K562 (cell line): ENCODE data around the gene PAQR4. TPM values are rescaled to one million over a fixed set of nuclear protein-coding genes. Genes with fewer than 3 reads are reported as not detected.

Source experiments
- FOXK1 ChIP-seq: sonication (generic); formaldehyde crosslinking; IDR thresholded peaks from 2 replicates; pipeline ENCODE4 v1.8.0; 2022; ENCODE audit warnings: missing genetic modification reagents, mild to moderate bottlenecking, borderline replicate concordance
- MTA3 ChIP-seq: fragments of 450-650 bp; formaldehyde crosslinking; IDR thresholded peaks from 2 replicates; pipeline ENCODE4 v1.6.1; 2017; ENCODE audit warnings: mild to moderate bottlenecking, borderline replicate concordance
- NCOR1 ChIP-seq: fragments of 450-650 bp; IDR thresholded peaks from 2 replicates; pipeline ENCODE4 v1.6.1; 2016; ENCODE audit warnings: mild to moderate bottlenecking, moderate library complexity
- NFXL1 ChIP-seq: fragments of 450-650 bp; formaldehyde crosslinking; IDR thresholded peaks from 2 replicates; pipeline ENCODE4 v1.4.0; 2021; ENCODE audit warnings: mild to moderate bottlenecking
- POLR2H ChIP-seq: IDR thresholded peaks from 2 replicates; pipeline ENCODE4 v1.6.1; 2016; ENCODE audit warnings: missing genetic modification characterization, low read depth, mild to moderate bottlenecking, control low read depth, missing compliant biosample characterization, moderate library complexity
- PYGO2 ChIP-seq: fragments of 450-650 bp; IDR thresholded peaks from 2 replicates; pipeline ENCODE4 v1.6.1; 2016; ENCODE audit warnings: mild to moderate bottlenecking, missing genetic modification characterization, moderate library complexity, missing compliant biosample characterization
- SNRNP70 ChIP-seq: fragments of 200-400 bp; formaldehyde crosslinking; optimal IDR thresholded peaks from 2 replicates; pipeline ENCODE3; 2017; ENCODE audit warnings: low read depth, low read length
- STAT5B ChIP-seq: fragments of 250-450 bp; sonication (Bioruptor Pico); IDR thresholded peaks from 2 replicates; pipeline ENCODE4 v1.8.0; 2021; ENCODE audit warnings: mild to moderate bottlenecking, inconsistent platforms
- TAF1 ChIP-seq: IDR thresholded peaks from 2 replicates; pipeline ENCODE4 v1.6.1; 2011; ENCODE audit warnings: mild to moderate bottlenecking, low read length, moderate library complexity; ENCODE audit not compliant: insufficient read depth, control insufficient read depth, severe bottlenecking; ENCODE audit errors: extremely low read depth
- TAL1 ChIP-seq: fragments of 450-650 bp; IDR thresholded peaks from 2 replicates; pipeline ENCODE4 v1.6.1; 2016; ENCODE audit warnings: mild to moderate bottlenecking
- TCF3 ChIP-seq: sonication (generic); formaldehyde crosslinking; IDR thresholded peaks from 2 replicates; pipeline ENCODE4 v1.4.0; 2020; ENCODE audit warnings: mild to moderate bottlenecking, missing genetic modification reagents
- TRIM28 ChIP-seq: fragments of 450-650 bp; IDR thresholded peaks from 2 replicates; pipeline ENCODE4 v1.6.1; 2017
- ZBTB43 ChIP-seq: sonication (generic); formaldehyde crosslinking; IDR thresholded peaks from 2 replicates; pipeline ENCODE4 v1.8.0; 2023; ENCODE audit warnings: mild to moderate bottlenecking, missing genetic modification reagents
- ZBTB7A ChIP-seq: IDR thresholded peaks from 2 replicates; pipeline ENCODE4 v1.6.1; 2011; ENCODE audit warnings: low read depth, mild to moderate bottlenecking, low read length, moderate library complexity, borderline replicate concordance; ENCODE audit not compliant: control insufficient read depth
- ZNF140 ChIP-seq: fragments of 250-450 bp; sonication (Bioruptor Pico); IDR thresholded peaks from 2 replicates; pipeline ENCODE4 v1.8.0; 2021; ENCODE audit warnings: moderate library complexity, mild to moderate bottlenecking, inconsistent platforms
- polyA plus RNA-seq, 8 experiments: library from polyadenylated mRNA; depleted of rRNA in 4 of 8; stranded (reverse) in 5 of 8; unstranded in 3 of 8; fragments of >200 nt; fragmentation: Nextera tagmentation in 2 of 8; fragmentation: Illumina TruSeq in 1 of 8; extraction: Ambion mirVana in 2 of 8; extraction: Trizol in 1 of 8; gene quantifications; 2 replicates each; pipeline versions ENCODE4 v1.2.1 to v1.2.3, GENCODE V29; 2011 to 2014; ENCODE audit warnings: inconsistent platforms in 1 of 8, missing spikeins in 1 of 8
- total RNA-seq, 7 experiments: library from RNA; depleted of rRNA in 6 of 7; stranded (reverse); fragments of >200 nt in 6 of 7; fragmentation: Illumina TruSeq in 2 of 7; extraction: Trizol in 2 of 7; gene quantifications; 2 replicates each; pipeline versions ENCODE4 v1.2.1 to v1.2.3, GENCODE V29; 2011 to 2021; ENCODE audit warnings: low replicate concordance in 1 of 7
- TF ChIP-seq, protein P1 (sequence below): IDR thresholded peaks from 3 replicates; pipeline ENCODE4 v1.6.1; 2011; ENCODE audit warnings: borderline replicate concordance, mild to moderate bottlenecking, moderate library complexity; ENCODE audit not compliant: insufficient read length; ENCODE audit errors: extremely low read depth
- TF ChIP-seq, protein P2 (sequence below): sonication (generic); formaldehyde crosslinking; IDR thresholded peaks from 2 replicates; pipeline ENCODE4 v1.8.0; 2022; ENCODE audit warnings: missing genetic modification reagents, mild to moderate bottlenecking, moderate library complexity, borderline replicate concordance
- TF ChIP-seq, protein P3 (sequence below): fragments of 250-450 bp; sonication (Bioruptor Pico); IDR thresholded peaks from 2 replicates; pipeline ENCODE4 v1.5.0; 2021
- TF ChIP-seq, protein P4 (sequence below): fragments of 250-450 bp; sonication (Bioruptor Pico); IDR thresholded peaks from 2 replicates; pipeline ENCODE4 v1.9.0; 2021; ENCODE audit warnings: mild to moderate bottlenecking
- TF ChIP-seq, protein P5 (sequence below): fragments of 200-400 bp; formaldehyde crosslinking; IDR thresholded peaks from 2 replicates; pipeline ENCODE4 v1.6.1; 2017; ENCODE audit warnings: mild to moderate bottlenecking, low read depth, low read length, moderate library complexity

The PAQR4 gene
- total and polyA plus RNA-seq, 9 of the 15 experiments (the other 6 are each of a cell fraction or from before 2014, with no cell fraction given), result 0.62 to 40.4 (median 19.5) TPM

DNA sequence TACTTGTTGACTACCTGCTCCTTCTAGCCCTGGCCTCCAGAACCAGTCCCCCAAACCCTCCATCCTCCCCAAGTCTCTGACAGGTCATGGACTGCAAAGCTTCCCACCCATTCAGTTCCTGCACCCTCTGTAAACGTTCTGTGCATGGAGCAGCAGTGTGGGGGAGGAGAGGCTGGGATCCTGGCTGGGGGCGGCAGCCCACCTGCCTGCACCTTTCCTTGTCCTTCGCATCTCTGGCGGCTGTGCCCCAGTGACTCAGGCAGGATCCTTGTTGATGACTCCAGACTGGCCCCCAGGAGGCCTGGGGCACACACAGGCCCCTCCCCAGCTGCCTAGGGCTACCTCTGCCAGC lies 12.7 kb downstream of the PAQR4 start (continued):
- TF ChIP-seq, protein P1, sequence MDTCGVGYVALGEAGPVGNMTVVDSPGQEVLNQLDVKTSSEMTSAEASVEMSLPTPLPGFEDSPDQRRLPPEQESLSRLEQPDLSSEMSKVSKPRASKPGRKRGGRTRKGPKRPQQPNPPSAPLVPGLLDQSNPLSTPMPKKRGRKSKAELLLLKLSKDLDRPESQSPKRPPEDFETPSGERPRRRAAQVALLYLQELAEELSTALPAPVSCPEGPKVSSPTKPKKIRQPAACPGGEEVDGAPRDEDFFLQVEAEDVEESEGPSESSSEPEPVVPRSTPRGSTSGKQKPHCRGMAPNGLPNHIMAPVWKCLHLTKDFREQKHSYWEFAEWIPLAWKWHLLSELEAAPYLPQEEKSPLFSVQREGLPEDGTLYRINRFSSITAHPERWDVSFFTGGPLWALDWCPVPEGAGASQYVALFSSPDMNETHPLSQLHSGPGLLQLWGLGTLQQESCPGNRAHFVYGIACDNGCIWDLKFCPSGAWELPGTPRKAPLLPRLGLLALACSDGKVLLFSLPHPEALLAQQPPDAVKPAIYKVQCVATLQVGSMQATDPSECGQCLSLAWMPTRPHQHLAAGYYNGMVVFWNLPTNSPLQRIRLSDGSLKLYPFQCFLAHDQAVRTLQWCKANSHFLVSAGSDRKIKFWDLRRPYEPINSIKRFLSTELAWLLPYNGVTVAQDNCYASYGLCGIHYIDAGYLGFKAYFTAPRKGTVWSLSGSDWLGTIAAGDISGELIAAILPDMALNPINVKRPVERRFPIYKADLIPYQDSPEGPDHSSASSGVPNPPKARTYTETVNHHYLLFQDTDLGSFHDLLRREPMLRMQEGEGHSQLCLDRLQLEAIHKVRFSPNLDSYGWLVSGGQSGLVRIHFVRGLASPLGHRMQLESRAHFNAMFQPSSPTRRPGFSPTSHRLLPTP, result no peak
- TF ChIP-seq ZNF140 (CRISPR knock-in tag), result no peak
- no peak for TF ChIP-seq ZBTB43 (CRISPR knock-in tag)
- TF ChIP-seq, protein P2, sequence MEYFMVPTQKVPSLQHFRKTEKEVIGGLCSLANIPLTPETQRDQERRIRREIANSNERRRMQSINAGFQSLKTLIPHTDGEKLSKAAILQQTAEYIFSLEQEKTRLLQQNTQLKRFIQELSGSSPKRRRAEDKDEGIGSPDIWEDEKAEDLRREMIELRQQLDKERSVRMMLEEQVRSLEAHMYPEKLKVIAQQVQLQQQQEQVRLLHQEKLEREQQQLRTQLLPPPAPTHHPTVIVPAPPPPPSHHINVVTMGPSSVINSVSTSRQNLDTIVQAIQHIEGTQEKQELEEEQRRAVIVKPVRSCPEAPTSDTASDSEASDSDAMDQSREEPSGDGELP (CRISPR knock-in tag), result no peak
- TF ChIP-seq, protein P3, sequence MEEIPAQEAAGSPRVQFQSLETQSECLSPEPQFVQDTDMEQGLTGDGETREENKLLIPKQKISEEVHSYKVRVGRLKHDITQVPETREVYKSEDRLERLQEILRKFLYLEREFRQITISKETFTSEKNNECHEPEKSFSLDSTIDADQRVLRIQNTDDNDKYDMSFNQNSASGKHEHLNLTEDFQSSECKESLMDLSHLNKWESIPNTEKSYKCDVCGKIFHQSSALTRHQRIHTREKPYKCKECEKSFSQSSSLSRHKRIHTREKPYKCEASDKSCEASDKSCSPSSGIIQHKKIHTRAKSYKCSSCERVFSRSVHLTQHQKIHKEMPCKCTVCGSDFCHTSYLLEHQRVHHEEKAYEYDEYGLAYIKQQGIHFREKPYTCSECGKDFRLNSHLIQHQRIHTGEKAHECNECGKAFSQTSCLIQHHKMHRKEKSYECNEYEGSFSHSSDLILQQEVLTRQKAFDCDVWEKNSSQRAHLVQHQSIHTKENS (CRISPR knock-in tag), result no peak
- TF ChIP-seq TRIM28, result peak; percentile 15; the same call in 1 of the 2 replicates
- no peak for TF ChIP-seq FOXK1 (CRISPR knock-in tag)
- no peak for TF ChIP-seq TAL1
- TF ChIP-seq, protein P4, sequence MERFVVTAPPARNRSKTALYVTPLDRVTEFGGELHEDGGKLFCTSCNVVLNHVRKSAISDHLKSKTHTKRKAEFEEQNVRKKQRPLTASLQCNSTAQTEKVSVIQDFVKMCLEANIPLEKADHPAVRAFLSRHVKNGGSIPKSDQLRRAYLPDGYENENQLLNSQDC (CRISPR knock-in tag), result no peak
- no peak for TF ChIP-seq SNRNP70
- TF ChIP-seq STAT5B (CRISPR knock-in tag), result no peak
- TF ChIP-seq MTA3, result no peak; the same call in 1 of the 2 replicates
- TF ChIP-seq NCOR1, result peak; percentile 35; the same call in 1 of the 2 replicates
- no peak for TF ChIP-seq TAF1
- TF ChIP-seq, protein P5, sequence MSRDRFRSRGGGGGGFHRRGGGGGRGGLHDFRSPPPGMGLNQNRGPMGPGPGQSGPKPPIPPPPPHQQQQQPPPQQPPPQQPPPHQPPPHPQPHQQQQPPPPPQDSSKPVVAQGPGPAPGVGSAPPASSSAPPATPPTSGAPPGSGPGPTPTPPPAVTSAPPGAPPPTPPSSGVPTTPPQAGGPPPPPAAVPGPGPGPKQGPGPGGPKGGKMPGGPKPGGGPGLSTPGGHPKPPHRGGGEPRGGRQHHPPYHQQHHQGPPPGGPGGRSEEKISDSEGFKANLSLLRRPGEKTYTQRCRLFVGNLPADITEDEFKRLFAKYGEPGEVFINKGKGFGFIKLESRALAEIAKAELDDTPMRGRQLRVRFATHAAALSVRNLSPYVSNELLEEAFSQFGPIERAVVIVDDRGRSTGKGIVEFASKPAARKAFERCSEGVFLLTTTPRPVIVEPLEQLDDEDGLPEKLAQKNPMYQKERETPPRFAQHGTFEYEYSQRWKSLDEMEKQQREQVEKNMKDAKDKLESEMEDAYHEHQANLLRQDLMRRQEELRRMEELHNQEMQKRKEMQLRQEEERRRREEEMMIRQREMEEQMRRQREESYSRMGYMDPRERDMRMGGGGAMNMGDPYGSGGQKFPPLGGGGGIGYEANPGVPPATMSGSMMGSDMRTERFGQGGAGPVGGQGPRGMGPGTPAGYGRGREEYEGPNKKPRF, result no peak
- no peak for TF ChIP-seq NFXL1 (CRISPR knock-in tag)
- peak; percentile 95 for TF ChIP-seq ZBTB7A
- no peak for TF ChIP-seq POLR2H
- TF ChIP-seq TCF3 (CRISPR knock-in tag), result peak; percentile 14; the same call in 1 of the 2 replicates
- no peak for TF ChIP-seq PYGO2 (tag)
